ENCODE results near the gene WWC2.
"Not testable (repeated sequence)": the region's sequence is repeated elsewhere in the genome, so short reads cannot be mapped to it uniquely, and the experiment has no call there.

Gene WWC2

GRCh38 chr4:183142571-183143550 lies 43.8 kb downstream of the WWC2 start:
- peak; percentile 87 for DNase-seq

- peak; percentile 12 for DNase-seq
These were observed 45.7 kb downstream of the WWC2 start for GRCh38 chr4:183144787-183145186.

- DNase-seq: no peak
These were observed 46.7 kb downstream of the WWC2 start for GRCh38 chr4:183145773-183146172.

GRCh38 chr4:183146478-183146877 lies 47.4 kb downstream of the WWC2 start:
- DNase-seq: no peak

- DNase-seq: no peak
These were observed 48.1 kb downstream of the WWC2 start for GRCh38 chr4:183147196-183147595.

- DNase-seq: no peak
These were observed 48.9 kb downstream of the WWC2 start for GRCh38 chr4:183147983-183148382.

GRCh38 chr4:183149616-183150539 lies 50.8 kb downstream of the WWC2 start:
- DNase-seq: no peak

- DNase-seq: not testable (repeated sequence)
These were observed 51.6 kb downstream of the WWC2 start for GRCh38 chr4:183150664-183151063.

GRCh38 chr4:183152232-183152631 lies 53.2 kb downstream of the WWC2 start:
- not testable (repeated sequence) for DNase-seq

GRCh38 chr4:183153190-183153916 lies 54.3 kb downstream of the WWC2 start:
- no peak for DNase-seq

- no peak for DNase-seq
These were observed 55.8 kb downstream of the WWC2 start for GRCh38 chr4:183154701-183155391.

GRCh38 chr4:183155450-183156184 lies 56.6 kb downstream of the WWC2 start:
- DNase-seq: no peak

- DNase-seq: peak; percentile 3
These were observed 58.2 kb downstream of the WWC2 start for GRCh38 chr4:183157215-183157614.

GRCh38 chr4:183158062-183158461 lies 59.0 kb downstream of the WWC2 start:
- no peak for DNase-seq

GRCh38 chr4:183161630-183162029 lies 62.6 kb downstream of the WWC2 start:
- no peak for DNase-seq

GRCh38 chr4:183163135-183163534 lies 64.1 kb downstream of the WWC2 start:
- no peak for DNase-seq

- DNase-seq: no peak
These were observed 65.9 kb downstream of the WWC2 start for GRCh38 chr4:183164963-183165362.

GRCh38 chr4:183165376-183165775 lies 66.3 kb downstream of the WWC2 start:
- no peak for DNase-seq

- no peak for DNase-seq
These were observed 71.8 kb downstream of the WWC2 start for GRCh38 chr4:183170894-183171293.

- peak; percentile 49 for DNase-seq
These were observed 72.6 kb downstream of the WWC2 start for GRCh38 chr4:183171484-183172267.

- no peak for DNase-seq
These were observed 73.8 kb downstream of the WWC2 start for GRCh38 chr4:183172881-183173280.
